Stimulated activated CD8-positive, alpha-beta memory T cell treated with anti-CD3 and anti-CD28 coated beads, Interleukin-12 subunit alpha, Interleukin-12 subunit beta, amount 100 ng/mL, for 4 hours (primary cell): ENCODE measurements around the gene GNAI2.

Experiments
- DNase-seq: peaks from one replicate; pipeline ENCODE4 v3.0.0-alpha.2; 2020; ENCODE audit warnings: low read depth

Gene GNAI2

DNA sequence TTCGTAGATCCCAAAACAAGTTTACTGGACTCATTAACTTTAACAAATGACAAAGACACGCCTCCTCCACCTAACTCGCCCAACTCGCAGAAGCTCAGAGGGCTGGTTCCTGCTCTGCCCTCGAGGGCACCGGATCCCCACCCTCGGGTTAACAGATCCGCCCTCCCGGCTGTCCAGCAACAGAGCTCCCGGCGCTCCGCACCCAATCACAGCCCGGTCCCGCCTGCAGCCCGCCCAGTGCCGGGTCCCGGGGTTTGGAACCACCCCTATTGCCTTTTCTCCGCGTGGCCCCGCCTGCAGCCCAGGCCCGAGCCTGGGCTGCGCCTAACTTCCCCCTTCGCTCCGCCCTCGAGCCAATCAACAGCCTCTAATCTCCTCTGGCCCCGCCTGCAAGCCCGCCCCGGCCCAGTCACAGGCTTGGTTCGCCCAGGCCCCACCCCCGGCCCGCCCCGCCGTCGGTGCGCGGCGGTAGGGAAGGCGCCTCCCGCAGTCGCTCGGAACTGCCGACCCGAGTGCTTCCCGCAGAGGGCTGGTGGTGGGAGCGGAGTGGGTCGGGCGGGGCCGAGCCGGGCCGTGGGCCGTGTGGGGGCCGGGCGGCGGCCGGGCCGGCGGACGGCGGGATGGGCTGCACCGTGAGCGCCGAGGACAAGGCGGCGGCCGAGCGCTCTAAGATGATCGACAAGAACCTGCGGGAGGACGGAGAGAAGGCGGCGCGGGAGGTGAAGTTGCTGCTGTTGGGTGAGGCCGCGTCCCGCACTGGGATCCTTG lies at the start of gene GNAI2:
Gene GNAI2 (plus strand): TSS at position 489 of the 768 bp plus-strand sequence. CDS start 132 bp downstream, at position 621.
- DNase-seq: peak; percentile 98

DNA sequence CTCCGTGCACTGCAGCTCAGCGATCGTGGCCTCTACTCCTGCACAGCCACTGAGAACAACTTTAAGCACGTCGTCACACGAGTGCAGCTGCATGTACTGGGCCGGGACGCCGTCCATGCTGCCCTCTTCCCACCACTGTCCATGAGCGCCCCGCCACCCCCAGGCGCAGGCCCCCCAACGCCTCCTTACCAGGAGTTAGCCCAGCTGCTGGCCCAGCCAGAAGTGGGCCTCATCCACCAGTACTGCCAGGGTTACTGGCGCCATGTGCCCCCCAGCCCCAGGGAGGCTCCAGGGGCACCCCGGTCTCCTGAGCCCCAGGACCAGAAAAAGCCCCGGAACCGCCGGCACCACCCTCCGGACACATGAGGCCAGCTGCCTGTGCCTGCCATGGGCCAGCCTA lies 48.3 kb upstream of the GNAI2 start:
- DNase-seq: no peak

DNA sequence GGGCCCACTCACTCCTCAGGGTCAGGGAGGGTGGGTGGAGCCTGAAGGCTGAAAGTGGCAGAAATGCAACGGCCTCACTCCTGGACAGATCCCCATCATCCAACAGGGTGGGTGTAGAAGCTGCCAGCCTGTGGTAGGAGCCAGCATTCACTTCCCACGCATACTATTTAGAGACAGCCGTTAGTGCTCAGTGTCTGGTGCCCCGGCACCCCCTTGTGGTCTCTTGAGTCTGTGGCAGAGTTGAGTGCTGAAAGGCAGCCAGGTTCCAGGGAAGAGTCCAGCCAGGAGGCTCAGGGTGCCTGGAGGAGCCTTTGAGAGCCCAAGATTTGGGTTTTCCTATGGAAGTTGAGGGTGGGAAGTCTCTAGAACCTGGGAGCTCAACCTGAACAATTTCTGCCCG lies 46.7 kb upstream of the GNAI2 start:
- DNase-seq: no peak

DNA sequence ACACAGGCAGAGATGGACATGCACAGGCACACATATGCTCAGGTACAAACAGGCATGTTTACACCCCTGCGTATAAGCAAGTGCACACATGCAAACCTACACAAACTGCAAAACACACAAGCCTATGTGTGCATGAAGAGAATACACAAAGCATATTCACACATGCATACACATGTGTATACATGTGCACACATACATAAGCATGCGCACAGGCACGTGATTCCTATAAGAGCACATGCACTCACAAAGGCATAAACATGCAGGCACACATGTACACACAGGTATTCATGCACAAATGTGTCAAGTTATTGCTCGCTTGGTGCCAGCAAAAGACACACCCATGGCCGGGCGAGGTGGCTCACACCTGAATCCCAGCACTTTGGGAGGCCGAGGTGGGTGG lies 46.0 kb upstream of the GNAI2 start:
- no peak for DNase-seq

DNA sequence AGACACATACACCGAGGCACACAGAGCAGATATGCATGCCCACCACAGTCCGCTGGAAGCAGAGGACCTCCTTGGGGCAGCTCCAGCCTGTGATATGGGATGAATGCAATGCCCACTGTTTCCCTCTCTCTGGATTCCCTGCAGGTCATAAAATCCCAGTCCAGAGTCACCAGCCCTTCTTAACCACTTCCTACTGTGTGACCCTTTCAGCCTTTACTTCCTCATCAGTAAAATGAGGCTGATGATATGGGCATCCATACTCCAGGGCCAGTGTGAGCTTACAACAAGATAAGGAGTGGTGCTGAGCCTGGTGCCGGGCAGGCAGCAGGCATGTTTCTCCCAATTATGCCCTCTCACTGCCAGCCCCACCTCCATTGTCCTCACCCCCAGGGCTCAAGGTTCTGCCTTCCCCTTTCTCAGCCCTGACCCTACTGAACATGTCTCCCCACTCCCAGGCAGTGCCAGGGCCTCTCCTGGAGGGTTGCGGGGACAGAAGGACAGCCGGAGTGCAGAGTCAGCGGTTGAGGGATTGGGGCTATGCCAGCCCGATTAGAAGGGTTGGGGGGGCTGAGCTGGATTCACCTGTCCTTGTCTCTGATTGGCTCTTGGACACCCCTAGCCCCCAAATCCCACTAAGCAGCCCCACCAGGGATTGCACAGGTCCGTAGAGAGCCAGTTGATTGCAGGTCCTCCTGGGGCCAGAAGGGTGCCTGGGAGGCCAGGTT lies 44.9 kb upstream of the GNAI2 start, which contains the start of gene GNAT1:
Gene GNAT1 (plus strand): TSS at position 675 of the 725 bp plus-strand sequence. CDS start 116 bp downstream, outside the sequence.
- no peak for DNase-seq

DNA sequence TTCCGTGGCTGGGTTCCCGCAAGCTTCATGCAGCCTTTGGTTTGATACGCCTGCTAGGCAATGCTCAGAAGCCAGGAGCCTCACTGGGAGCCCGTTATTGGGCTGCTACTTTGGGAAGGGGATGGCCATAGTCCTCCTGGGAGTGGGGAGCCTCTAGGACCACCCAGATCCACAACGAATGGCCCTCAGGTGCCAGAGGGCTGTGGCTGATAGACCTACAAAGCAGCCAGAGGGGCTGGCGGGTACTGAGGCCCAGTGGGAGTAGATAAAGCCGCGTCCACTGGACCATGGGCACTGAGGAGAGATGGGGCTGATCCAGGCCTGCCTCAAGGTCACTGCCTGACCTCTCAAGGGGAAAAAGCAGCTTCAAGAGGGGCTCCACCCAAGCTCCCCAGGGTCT lies 43.9 kb upstream of the GNAI2 start:
- no peak for DNase-seq

DNA sequence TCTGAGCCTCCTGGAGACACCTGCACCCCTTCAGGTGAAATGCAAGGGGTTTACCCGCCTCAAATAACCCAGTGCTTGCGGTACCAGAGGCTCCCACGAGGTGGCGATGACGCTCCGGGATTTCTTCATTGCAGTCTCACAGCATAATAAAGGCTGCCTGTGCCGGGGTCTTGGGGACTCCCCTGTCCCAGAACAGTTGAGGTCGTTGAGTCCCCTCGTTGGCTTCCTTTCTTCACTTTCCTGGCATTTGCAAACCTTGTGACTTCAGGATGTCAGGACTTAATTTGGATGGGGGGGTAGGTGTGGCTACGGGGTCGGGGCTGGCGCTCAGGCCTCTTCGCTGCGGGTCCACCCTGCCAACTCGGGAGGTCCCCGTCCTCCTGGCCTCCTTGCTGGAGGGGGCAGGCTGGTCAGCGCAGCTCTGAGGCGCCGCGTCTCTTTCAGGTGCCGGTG lies 43.3 kb upstream of the GNAI2 start:
- peak; percentile 56 for DNase-seq

DNA sequence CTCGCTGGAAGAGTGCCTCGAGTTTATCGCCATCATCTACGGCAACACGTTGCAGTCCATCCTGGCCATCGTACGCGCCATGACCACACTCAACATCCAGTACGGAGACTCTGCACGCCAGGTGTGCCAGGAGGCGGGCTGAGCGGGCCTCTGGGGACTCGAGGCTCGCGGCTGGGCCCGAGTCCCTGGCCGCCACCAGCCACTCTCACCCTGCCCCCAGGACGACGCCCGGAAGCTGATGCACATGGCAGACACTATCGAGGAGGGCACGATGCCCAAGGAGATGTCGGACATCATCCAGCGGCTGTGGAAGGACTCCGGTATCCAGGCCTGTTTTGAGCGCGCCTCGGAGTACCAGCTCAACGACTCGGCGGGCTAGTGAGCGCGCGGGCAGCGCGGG lies 42.7 kb upstream of the GNAI2 start:
- no peak for DNase-seq

DNA sequence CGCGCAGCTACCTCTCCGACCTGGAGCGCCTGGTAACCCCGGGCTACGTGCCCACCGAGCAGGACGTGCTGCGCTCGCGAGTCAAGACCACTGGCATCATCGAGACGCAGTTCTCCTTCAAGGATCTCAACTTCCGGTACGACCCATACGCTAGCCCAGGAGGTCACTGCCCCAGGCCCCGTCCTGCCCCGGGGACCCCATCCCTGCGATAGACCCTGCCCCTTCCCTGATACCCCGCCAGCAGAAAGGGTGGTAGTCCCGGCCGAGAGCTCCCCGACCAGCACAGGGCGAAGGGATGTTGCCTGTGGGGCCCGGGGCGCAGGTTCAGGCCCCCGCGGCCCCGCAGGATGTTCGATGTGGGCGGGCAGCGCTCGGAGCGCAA lies 42.3 kb upstream of the GNAI2 start:
- DNase-seq: no peak

DNA sequence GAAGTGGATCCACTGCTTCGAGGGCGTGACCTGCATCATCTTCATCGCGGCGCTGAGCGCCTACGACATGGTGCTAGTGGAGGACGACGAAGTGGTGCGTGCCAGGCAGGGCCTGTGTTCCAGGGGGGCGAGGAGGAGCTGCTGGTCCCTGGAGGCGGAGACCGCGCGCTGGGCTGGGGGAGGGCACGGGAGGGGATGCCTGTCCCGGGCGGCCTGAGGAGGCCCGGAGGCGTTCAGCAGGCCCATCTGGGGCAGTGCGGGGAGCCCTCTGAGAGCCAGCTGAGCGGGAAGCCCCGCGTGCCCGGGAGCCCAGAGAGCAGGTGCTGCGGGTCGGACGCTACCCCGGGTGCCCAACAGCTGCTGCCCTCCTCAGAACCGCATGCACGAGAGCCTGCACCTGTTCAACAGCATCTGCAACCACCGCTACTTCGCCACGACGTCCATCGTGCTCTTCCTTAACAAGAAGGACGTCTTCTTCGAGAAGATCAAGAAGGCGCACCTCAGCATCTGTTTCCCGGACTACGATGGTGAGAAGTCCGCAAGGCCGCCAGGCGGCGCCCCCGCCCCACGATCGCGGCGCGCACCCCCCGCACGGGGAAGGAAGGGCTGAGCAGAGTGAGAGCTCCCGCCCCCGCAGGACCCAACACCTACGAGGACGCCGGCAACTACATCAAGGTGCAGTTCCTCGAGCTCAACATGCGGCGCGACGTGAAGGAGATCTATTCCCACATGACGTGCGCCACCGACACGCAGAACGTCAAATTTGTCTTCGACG lies 41.7 kb upstream of the GNAI2 start:
- peak; percentile 83 for DNase-seq

DNA sequence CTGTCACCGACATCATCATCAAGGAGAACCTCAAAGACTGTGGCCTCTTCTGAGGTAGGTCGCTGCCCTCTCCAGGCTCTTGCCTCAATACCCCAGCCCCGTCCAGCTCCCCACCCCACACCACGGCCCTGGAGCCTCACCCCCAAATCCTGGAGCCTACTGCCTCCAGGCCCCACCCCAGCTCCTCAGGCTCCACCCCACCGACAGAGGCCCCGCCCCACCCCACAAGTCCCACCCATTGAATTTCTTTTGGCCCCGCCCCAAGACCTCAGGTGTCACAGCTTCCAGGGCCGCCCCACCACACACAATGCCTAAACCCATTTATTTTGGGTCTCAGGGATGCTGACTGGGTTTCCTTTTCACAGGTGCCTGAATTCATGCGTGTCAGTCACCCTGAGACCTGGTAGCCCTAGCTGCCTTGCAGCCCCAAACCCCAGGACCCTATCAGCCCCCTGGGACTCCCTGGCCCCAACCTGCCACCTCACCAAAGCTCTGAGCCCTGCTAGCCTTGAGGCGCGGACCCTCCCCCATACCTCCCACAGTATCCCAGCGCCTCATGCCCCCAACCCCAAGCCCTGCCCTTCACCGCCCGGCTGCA lies 41.0 kb upstream of the GNAI2 start:
- DNase-seq: no peak

DNA sequence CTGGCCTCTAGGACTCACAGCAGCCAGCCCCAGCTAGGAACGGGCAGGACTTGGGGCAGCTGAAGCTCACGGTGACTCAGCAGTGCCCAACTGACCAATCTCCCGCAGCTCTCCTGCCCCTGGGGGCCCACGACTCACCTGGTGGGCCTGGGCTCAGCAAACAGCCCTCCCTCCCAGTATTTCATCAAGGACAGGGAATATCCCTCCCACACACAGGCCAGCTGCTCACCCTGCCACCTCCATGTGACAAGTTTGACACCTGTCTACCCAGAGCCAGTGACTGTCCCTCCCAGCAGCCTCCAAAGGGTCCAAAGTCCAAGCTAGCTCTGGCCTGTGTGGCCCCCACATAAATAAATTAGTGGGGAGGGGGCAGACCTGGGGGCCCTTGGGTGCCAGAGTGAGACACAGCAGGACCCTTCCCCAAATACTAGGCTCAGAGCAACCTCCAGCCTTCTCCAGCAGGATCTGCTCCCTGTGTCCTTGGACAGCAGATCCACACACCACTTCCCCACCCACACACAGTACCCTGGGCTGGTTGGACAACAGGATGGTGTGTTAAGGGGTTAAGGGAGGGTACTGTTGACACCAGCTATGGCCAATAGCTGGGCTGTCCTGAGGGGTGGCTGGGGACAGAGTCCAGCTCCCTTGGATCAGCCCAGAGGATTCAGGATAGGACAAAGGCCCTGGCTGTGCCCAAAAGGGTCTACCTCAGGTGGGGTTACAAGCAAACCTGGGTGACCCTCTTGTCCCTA lies 40.3 kb upstream of the GNAI2 start:
- DNase-seq: no peak

DNA sequence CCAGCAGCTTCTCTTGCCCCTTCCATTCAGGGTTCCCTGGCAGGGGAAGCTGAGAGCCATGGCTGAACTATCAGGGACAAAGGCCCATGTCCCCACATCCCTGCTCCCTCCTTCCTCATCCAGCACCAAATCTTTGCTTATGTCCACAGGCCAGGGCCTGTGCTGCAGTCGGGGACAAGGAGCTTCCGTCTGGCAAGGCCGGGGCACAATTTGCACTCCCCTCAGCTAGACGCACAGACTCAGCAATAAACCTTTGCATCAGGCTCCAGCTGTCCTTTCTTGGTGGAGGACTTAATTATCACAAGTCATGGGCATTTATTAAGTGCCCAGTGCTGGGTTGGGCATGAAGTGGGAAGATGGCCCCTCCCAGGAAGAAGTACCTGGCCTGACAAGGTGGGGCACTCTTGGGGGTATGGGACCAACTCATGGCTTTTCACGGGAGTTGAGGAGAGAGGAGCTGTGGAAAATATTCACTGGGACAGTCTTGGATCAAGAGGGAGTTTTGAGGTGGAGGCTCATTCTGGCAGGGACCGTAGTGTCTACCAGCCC lies 39.7 kb upstream of the GNAI2 start:
- DNase-seq: no peak

DNA sequence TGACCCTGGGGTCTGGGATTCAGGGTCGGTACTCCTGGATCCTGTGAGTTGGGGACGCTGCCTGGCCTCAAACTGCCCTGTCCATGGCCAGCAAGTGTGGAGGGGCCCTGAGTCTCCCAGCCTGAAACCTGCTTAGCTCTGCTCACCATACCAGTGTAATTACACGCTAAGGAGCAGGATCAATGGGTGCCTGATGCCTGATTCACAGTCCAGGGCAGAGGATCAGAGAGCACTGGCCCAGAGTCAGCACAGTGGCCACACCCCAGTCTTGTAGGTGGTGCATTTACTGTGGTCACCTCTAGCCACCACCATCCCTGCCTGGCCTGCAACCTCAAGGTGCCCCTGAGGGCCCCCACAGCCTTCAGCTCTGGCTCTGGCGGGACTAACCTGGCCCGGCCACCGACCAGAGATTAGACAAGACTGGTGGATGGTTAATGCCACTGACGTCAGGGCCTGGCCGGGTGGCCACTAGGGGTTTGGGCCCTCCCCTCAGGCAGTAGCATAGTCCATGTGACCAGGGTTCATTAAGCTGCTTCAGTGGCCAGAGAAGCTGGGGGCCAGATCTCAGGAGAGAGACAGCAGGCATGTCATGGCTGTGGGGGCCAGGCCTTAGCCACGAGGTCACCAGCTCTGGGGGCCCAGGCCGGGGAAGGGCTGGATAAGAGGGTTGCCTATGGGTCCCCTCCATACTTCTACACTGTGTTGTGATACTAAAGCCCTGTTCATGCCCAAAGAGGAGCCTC lies 34.3 kb upstream of the GNAI2 start:
- DNase-seq: no peak

DNA sequence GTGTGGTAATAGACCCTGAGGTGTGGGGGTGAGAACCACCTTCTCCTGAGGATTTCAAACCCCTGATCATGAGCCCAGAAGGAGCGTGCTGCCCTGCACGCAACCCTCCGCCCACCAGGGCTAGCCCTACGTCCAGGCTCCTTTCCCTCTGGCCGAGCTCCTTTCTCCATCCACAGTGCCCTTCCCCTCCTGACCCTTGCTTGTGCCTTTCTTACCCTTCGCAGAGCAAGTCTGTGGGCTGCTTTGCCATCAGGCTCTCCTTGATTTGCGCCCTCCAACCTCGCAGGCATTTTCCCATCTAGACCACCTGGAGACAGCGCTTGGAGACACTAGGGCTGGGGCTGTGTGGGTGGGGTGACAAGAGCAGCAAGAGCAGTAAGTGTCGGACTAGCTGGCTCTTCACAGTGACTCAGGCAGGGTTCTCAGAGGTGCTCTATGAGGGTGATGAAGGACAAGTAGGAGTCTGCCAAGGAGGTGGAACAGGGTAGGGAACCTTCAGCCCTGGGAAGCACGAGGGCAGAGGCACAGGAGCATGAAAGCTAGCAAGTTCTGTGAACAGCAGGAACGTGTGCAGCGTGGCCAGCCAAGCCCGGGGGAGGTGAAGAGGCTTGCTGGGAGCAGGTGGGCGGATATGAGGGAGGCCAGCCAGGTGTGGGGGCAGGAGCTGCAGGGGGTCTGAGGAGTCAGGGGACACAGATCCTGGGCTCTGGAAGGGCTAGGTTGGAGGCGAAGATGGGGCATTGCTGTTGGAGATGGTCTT lies 33.5 kb upstream of the GNAI2 start:
- DNase-seq: no peak

DNA sequence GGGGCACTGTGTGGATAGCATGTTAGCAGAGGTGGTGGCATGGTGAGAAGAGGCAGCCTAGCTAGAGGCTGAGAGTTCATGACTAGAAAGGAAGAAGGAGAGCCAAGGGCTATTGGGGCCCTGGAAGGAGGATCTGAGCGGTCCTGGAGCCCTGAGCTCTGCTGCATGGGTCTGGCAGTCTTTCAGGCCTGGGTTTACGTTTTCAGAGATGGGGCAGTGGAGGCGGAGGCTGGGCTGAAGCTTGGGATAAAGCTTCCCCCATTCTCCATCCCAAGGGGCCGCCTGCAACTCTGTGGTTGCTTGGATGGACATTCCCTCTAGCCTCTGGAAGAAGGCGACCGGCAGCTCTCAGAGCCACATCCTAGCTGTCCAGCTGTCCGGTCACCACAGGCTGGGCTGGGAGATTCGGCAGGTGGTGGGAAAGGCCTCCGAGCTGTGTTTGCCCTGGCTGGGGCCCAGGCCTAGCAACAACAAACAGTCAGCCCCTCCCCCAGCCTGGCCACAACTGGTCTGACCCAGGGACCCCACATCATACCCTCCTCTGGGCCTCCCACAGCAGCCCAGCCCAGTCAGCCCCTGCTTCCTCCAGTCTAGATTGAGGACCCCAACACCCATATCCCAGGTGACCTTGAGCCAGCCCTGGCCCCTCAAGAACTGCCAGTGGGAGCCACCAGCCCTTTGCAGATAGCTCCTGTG lies 32.7 kb upstream of the GNAI2 start:
- no peak for DNase-seq

DNA sequence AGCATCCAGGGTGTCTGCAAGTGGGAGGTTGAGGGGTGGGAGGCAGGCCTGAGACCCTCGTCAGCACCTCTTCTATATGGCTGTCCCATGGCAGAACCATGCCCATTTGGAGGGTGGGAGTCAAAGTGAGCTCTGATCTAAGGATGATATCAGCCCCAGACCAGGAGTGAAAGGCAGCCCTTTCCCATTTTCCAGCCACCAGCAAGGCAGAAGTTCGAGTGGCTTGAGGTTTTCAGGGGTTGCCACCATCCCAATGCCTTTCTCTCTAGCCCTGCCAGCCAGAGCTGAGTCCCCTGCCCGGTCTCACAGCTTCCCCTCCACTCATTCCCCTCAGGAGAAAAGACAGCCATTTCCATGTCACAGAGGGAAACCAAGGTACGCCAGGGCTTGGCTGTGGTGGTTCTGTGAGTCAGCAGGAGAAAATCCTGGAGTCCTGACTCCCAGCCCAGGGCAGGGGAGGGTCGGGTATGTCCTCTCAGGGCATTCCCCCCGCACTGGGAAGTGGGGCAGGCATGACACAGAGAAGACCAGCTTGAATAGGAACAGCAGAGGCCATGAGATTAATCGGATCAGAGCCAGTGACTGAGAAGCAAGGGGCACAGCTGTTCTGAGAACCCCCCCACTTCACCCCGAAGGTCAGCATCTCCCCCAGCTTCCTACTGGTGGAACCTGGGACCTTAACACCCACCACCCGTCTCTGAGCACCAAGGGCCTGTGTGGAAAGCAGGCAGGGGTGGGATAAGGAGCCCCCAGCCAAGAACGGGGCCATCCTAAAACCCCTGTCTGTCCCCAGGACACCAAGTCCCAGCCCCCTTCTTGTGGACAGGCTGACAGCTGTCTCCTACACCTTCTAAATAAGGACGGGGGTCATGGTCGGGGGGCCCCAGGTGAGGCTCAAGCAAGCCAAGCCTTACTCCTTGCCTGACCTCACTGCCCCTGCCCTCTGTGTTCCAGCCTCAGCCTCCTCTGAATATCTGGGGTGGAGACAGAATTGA lies 31.9 kb upstream of the GNAI2 start:
- no peak for DNase-seq
